Activated CD8-positive, alpha-beta memory T cell treated with anti-CD3 and anti-CD28 coated beads, Interleukin-2, amount 10 ng/mL, durations not matched to agents 7 days and 5 days (primary cell): Measurements from ENCODE around the gene POLR2B. TPM values are rescaled to one million over a fixed set of nuclear protein-coding genes. Genes with fewer than 3 reads are reported as not detected.
"Not testable (repeated sequence)": the region's sequence is repeated elsewhere in the genome, so short reads cannot be mapped to it uniquely, and the experiment has no call there.

Source experiments
- ATAC-seq: fragments of 150-1000 bp; cut with Tn5 transposase; one replicate; pipeline ENCODE4 v1.10.0; 2021; ENCODE audit warnings: moderate library complexity
- CTCF ChIA-PET: fragments of 350-600 bp; sonication (Branson Sonifier 250); formaldehyde crosslinking; loops from one replicate; lab custom pipeline; 2021; ENCODE audit warnings: antibody characterized with exemption; lab: Charles Lee
- DNase-seq: peaks from one replicate; pipeline ENCODE4 v3.0.0-alpha.2; 2020
- H3K27ac Mint-ChIP-seq: one replicate; pipeline ENCODE4 v1.8.0; 2021; ENCODE audit warnings: mild to moderate bottlenecking, mixed read lengths
- H3K27me3 Mint-ChIP-seq: one replicate; pipeline ENCODE4 v1.8.0; 2021; ENCODE audit warnings: mixed read lengths
- H3K36me3 Mint-ChIP-seq: one replicate; pipeline ENCODE4 v1.8.0; 2021; ENCODE audit warnings: mild to moderate bottlenecking, mixed read lengths
- H3K4me1 Mint-ChIP-seq: one replicate; pipeline ENCODE4 v1.8.0; 2021; ENCODE audit warnings: mixed read lengths
- H3K4me3 Mint-ChIP-seq: one replicate; pipeline ENCODE4 v1.8.0; 2021; ENCODE audit warnings: mild to moderate bottlenecking, moderate library complexity, mixed read lengths
- H3K9me3 Mint-ChIP-seq: one replicate; pipeline ENCODE4 v1.8.0; 2022; ENCODE audit warnings: low read depth, mixed read lengths
- total RNA-seq, 2 experiments: library from RNA; stranded (reverse); gene quantifications; one replicate each; pipeline ENCODE4 v1.2.3, GENCODE V29; 2021

The POLR2B gene
- 100 to 1,000 TPM; 121 to 137 TPM for total RNA-seq

GRCh38 chr4:56978750-56979303 is at the start of gene POLR2B:
POLR2B (plus strand) TSS chr4:56978896; CDS start chr4:56978986, 90 bp downstream.
- Mint-ChIP-seq H3K4me3 (peak within 1 kb of the TSS; percentile 98), H3K36me3 (peaks cover 40% of the 10 kb centered on the region), H3K4me1 (peaks cover 48% of the 10 kb centered on the region), H3K27me3 (no peaks in the 10 kb centered on the region), H3K27ac (peak within 1 kb of the TSS; percentile 99), H3K9me3 (no peaks in the 10 kb centered on the region)
- ATAC-seq (peak; percentile 49), DNase-seq (peak; percentile 96)
- CTCF ChIA-PET: interaction anchor here (1.0 to 4.8 kb wide), 7 partner anchors 12 to 1030 kb away, joined by 3 to 32 read pairs (median 5); partner anchors contain the start of genes CEP135, PAICS, PPAT and REST

GRCh38 chr4:56930638-56931037 is 48.1 kb upstream of the POLR2B start:
- no peak overlapping the region for H3K27ac Mint-ChIP-seq
- H3K9me3 Mint-ChIP-seq: no peaks in the 10 kb centered on the region
- H3K27me3 Mint-ChIP-seq: no peaks in the 10 kb centered on the region
- no peak for DNase-seq
- no peak for ATAC-seq
- peaks cover 15% of the 10 kb centered on the region for H3K4me1 Mint-ChIP-seq
- CTCF ChIA-PET: no interaction called here
- peaks cover 36% of the 10 kb centered on the region for H3K36me3 Mint-ChIP-seq
- no peak overlapping the region for H3K4me3 Mint-ChIP-seq

GRCh38 chr4:56931924-56932323 is 46.8 kb upstream of the POLR2B start:
- CTCF ChIA-PET: no interaction called here
- Mint-ChIP-seq H3K36me3 (peaks cover 36% of the 10 kb centered on the region), H3K4me1 (peaks cover 15% of the 10 kb centered on the region), H3K4me3 (no peak overlapping the region), H3K27me3 (no peaks in the 10 kb centered on the region), H3K9me3 (no peaks in the 10 kb centered on the region), H3K27ac (no peak overlapping the region)
- DNase-seq (no peak), ATAC-seq (no peak)

GRCh38 chr4:56937262-56937661 is 41.4 kb upstream of the POLR2B start:
- DNase-seq (no peak), ATAC-seq (no peak)
- Mint-ChIP-seq H3K27me3 (no peaks in the 10 kb centered on the region), H3K9me3 (no peaks in the 10 kb centered on the region), H3K4me1 (peaks cover 8% of the 10 kb centered on the region), H3K4me3 (no peak overlapping the region), H3K36me3 (peaks cover 13% of the 10 kb centered on the region), H3K27ac (no peak overlapping the region)
- CTCF ChIA-PET: interaction anchor here (0.7 kb wide), 1 partner anchor 162 kb away, joined by 3 read pairs; no protein-coding TSS in a partner anchor

- CTCF ChIA-PET, ATAC-seq, H3K4me3 Mint-ChIP-seq, H3K9me3 Mint-ChIP-seq, H3K27ac Mint-ChIP-seq, H3K4me1 Mint-ChIP-seq, DNase-seq, H3K27me3 Mint-ChIP-seq: not testable (repeated sequence)
- H3K36me3 Mint-ChIP-seq: peaks cover 12% of the 10 kb centered on the region
Measured at GRCh38 chr4:56939826-56940225, 38.9 kb upstream of the POLR2B start.

GRCh38 chr4:56940403-56940802 is 38.3 kb upstream of the POLR2B start:
- Mint-ChIP-seq H3K4me1 (peaks cover 4% of the 10 kb centered on the region), H3K9me3 (no peaks in the 10 kb centered on the region), H3K4me3 (no peak overlapping the region), H3K36me3 (peaks cover 11% of the 10 kb centered on the region), H3K27me3 (no peaks in the 10 kb centered on the region), H3K27ac (no peak overlapping the region)
- no peak for ATAC-seq
- CTCF ChIA-PET: interaction anchor here (0.6 kb wide), 1 partner anchor 79 kb away, joined by 3 read pairs; no protein-coding TSS in a partner anchor
- DNase-seq: no peak

- no peak overlapping the region for H3K4me3 Mint-ChIP-seq
- no peaks in the 10 kb centered on the region for H3K9me3 Mint-ChIP-seq
- ATAC-seq (no peak), DNase-seq (no peak)
- CTCF ChIA-PET: interaction anchor here (0.6 kb wide), 1 partner anchor 80 kb away, joined by 3 read pairs; no protein-coding TSS in a partner anchor
- peaks cover 10% of the 10 kb centered on the region for H3K36me3 Mint-ChIP-seq
- H3K27ac Mint-ChIP-seq: no peak overlapping the region
- H3K27me3 Mint-ChIP-seq: no peaks in the 10 kb centered on the region
- H3K4me1 Mint-ChIP-seq: peaks cover 3% of the 10 kb centered on the region
Measured at GRCh38 chr4:56940971-56941370, 37.7 kb upstream of the POLR2B start.

GRCh38 chr4:56941403-56941802 is 37.3 kb upstream of the POLR2B start:
- CTCF ChIA-PET: no interaction called here
- H3K9me3 Mint-ChIP-seq: no peaks in the 10 kb centered on the region

GRCh38 chr4:56953680-56954520 is 24.8 kb upstream of the POLR2B start:
- no peaks in the 10 kb centered on the region for H3K36me3 Mint-ChIP-seq
- H3K4me3 Mint-ChIP-seq: no peak overlapping the region
- ATAC-seq (no peak), DNase-seq (no peak)
- H3K4me1 Mint-ChIP-seq: no peaks in the 10 kb centered on the region
- CTCF ChIA-PET: interaction anchor here (0.7 kb wide), 1 partner anchor 62 kb away, joined by 3 read pairs; no protein-coding TSS in a partner anchor
- H3K9me3 Mint-ChIP-seq: no peaks in the 10 kb centered on the region
- no peaks in the 10 kb centered on the region for H3K27me3 Mint-ChIP-seq
- no peak overlapping the region for H3K27ac Mint-ChIP-seq

More at GRCh38 chr4:56941403-56941802, 37.3 kb upstream of the POLR2B start:
- Mint-ChIP-seq H3K27me3 (no peaks in the 10 kb centered on the region), H3K27ac (no peak overlapping the region), H3K4me3 (no peak overlapping the region), H3K36me3 (peaks cover 8% of the 10 kb centered on the region), H3K4me1 (peaks cover 3% of the 10 kb centered on the region)
- ATAC-seq: no peak
- DNase-seq: no peak

- Mint-ChIP-seq H3K27me3 (no peaks in the 10 kb centered on the region), H3K27ac (no peak overlapping the region), H3K9me3 (no peaks in the 10 kb centered on the region), H3K4me1 (no peaks in the 10 kb centered on the region), H3K4me3 (no peak overlapping the region), H3K36me3 (peaks cover 9% of the 10 kb centered on the region)
- ATAC-seq (no peak), DNase-seq (no peak)
- CTCF ChIA-PET: no interaction called here
Measured at GRCh38 chr4:56958111-56958517, 20.6 kb upstream of the POLR2B start.

- no peaks in the 10 kb centered on the region for H3K4me1 Mint-ChIP-seq
- no peak overlapping the region for H3K27ac Mint-ChIP-seq
- CTCF ChIA-PET: interaction anchor here (2.2 to 4.3 kb wide), 2 partner anchors 18 to 37 kb away, joined by 6 to 32 read pairs; partner anchors contain the start of genes NOA1 and POLR2B
- no peak for ATAC-seq
- no peaks in the 10 kb centered on the region for H3K27me3 Mint-ChIP-seq
- peaks cover 9% of the 10 kb centered on the region for H3K36me3 Mint-ChIP-seq
- H3K4me3 Mint-ChIP-seq: no peak overlapping the region
- no peak for DNase-seq
- H3K9me3 Mint-ChIP-seq: no peaks in the 10 kb centered on the region
Measured at GRCh38 chr4:56959100-56959499, 19.6 kb upstream of the POLR2B start.

- no peak for ATAC-seq
- CTCF ChIA-PET: interaction anchor here (1.2 to 4.3 kb wide), 5 partner anchors 9 to 109 kb away, joined by 3 to 32 read pairs (median 3); partner anchors contain the start of genes NOA1 and POLR2B
- peak overlapping the region; percentile 15 for H3K27ac Mint-ChIP-seq
Measured at GRCh38 chr4:56961107-56961500, 17.6 kb upstream of the POLR2B start.

GRCh38 chr4:56971383-56971782 is 7.3 kb upstream of the POLR2B start:
- no peak overlapping the region for H3K4me3 Mint-ChIP-seq
- no peak for ATAC-seq
- H3K27ac Mint-ChIP-seq: peak overlapping the region; percentile 36

More at GRCh38 chr4:56961107-56961500, 17.6 kb upstream of the POLR2B start:
- peaks cover 22% of the 10 kb centered on the region for H3K36me3 Mint-ChIP-seq
- no peak for DNase-seq
- no peaks in the 10 kb centered on the region for H3K4me1 Mint-ChIP-seq
- no peak overlapping the region for H3K4me3 Mint-ChIP-seq
- no peaks in the 10 kb centered on the region for H3K9me3 Mint-ChIP-seq
- H3K27me3 Mint-ChIP-seq: no peaks in the 10 kb centered on the region

More at GRCh38 chr4:56971383-56971782, 7.3 kb upstream of the POLR2B start:
- Mint-ChIP-seq H3K27me3 (no peaks in the 10 kb centered on the region), H3K9me3 (peaks cover 9% of the 10 kb centered on the region), H3K4me1 (peaks cover 41% of the 10 kb centered on the region), H3K36me3 (peaks cover 69% of the 10 kb centered on the region)
- CTCF ChIA-PET: interaction anchor here (0.8 kb wide), 1 partner anchor 8 kb away, joined by 3 read pairs; no protein-coding TSS in a partner anchor
- no peak for DNase-seq
